NCI-H1417 treated with DMSO at 0.1 percent for 48 hours (cell line): ENCODE data around the gene SESN3.
"Not testable (repeated sequence)": the region's sequence is repeated elsewhere in the genome, so short reads cannot be mapped to it uniquely, and the experiment has no call there.

Experiments
- DNase-seq: peaks from one replicate; lab custom pipeline; 2025; lab: John Stamatoyannopoulos, UW

Gene SESN3

DNA sequence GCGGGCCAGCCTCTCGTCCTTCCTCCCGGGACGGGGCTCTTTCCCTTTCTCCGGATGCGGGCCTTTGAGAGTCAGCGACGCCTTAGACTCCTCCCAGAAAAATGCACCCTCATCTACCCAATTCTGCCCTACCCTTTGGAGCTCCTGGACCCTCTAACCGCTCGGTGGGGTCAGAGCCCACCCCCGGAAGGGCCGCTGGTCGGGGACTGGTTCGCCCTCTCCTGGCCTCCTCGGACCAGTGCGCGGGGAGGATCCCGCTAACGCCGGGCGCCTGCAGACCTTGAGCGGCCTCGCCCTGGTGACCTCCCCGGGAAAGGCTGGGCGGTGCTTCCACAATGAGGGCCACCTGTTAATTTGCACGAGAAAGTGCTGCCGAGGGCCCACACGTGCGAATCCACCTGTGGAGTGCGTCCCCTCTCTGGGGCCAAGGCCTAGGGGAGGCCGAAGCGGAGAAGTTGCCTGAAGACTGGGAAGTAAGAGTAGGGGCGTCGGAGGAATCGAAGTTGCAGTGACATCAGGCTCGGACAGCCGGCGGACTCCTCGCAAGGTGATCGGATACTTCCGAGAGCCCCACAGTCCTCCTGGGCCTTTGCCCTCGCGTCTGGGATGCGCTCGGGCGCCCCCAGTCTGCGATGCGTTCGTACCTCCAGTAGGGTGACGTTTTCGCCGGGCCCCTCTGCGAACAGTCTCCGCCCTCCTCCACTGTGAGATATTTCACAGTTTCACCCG is 79.9 kb downstream of the SESN3 start:
- DNase-seq: peak; percentile 73

DNA sequence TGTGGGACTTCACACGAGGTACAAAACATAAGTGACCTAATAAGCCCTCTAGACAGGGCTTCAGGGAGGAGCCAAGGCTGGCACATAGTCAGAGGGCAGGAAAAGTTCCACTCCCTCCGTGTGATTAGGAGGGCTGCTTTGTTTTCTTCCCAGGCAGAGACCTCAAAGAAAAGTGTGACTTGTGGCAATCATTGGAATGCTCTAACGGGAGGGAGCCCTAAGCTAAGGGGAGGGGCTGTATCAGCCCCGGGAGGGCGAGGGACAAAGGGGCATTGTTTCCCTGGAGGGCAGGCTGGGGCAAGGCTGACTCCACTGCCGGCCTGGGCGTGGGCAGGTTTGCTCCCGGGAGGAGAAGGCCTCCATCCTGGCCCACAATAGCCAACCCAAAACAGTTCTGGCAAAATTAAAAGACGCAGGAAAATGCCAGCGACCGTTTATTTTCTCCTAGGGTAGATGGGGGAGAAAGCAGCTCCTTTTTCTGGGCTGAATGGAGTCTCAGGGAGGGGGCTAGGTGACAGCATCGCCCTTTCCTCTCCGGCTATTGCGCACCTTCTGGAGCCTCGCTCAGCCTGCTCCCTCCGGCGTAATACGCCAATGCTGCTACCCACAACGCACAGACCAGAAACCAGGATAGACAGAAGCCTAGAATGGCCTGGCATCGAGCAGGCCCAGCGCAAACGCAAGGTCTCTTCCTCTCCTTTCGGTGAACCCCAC is 81.2 kb downstream of the SESN3 start:
- DNase-seq: peak; percentile 53

DNA sequence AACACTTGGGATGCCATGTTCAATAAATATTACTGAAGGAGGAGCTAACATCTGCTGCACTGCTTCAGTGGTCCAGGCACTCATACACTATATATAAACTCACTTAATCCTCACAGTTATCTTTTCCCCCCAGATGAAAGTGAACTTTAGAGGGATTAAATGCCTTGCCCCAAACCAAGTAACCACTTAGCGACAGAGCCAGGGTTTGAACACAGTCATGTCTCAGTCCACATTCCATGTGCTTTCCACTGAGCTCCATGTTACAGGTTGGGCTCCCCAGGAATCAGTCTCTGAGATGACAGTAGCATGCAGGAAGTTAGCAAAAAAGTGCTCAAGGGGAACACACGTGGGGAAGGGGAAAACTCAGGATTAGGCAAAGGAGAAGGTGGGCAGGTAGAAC is 82.1 kb downstream of the SESN3 start:
- no peak for DNase-seq

DNA sequence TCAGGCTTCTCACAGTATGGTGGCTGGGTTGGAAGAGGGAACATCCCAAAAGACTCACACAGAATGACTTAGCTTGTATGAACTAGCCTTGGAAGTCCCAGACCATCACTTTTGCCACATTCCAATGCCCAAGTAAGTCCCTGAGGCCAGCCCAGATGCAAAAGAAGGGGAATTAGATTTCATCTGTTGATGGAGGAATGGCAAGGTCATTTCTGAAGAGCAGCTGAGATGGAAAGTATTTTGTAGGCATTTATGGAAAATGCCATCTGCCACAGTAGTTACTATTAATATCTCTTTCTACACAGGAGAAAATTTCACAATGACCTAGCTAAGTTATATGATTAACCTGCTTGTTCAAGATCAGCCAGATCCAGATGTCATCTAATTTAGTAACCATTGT is 82.6 kb downstream of the SESN3 start:
- DNase-seq: no peak

DNA sequence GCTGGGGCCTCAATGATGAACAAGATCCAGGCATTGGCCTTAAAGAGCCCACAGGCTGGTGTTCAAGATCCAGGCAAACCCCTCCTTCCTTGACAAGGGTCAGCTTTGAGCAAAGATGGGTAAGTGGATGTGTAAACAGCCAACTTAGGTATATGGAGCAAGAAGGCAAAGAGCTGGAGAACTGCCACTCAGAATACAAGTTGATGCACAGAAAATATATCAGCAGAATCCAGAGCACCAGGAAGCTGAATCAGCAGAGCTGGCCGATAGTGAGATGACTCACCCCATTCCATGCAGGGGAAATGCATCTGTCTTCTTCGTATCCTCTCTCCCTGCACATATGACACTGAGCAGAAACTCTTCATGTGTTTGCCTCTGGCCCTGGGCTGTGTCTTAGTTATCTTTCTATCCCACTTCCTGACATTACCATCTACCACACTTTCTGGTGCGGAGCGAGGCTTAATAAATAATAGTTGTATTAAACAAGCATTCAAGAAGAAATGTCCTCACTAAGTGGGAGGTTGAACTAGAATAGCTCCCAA is 83.6 kb downstream of the SESN3 start:
- DNase-seq: no peak

DNA sequence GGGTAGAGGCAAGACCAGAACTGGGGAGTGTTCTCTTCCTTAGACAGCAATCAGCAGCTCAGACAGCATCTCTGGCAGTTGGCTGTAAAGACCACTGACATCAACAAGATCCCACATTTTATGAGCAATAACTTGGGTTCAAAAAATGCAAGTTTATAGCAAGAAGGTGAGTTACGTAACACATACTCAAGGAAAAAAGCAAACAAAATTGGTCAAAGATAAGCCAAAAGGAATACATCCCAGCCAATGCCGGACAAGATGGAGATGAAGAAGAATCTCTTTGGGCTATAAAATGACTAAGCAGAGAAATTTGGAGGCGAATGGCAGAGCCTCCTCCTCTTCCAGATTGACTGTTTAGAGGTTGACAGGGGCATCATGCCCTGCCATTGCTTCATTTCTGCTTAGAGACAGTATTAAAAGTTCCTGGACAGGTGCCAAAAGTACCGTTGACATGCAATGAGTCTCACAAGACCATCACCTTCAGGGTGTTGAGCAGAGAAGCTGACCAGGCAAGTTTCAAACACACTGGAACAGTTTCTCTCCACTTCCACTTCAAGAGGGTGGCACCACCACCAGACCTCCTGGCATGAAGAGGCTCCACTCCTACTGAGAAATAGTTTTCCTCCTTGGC is 85.5 kb downstream of the SESN3 start:
- DNase-seq: no peak

DNA sequence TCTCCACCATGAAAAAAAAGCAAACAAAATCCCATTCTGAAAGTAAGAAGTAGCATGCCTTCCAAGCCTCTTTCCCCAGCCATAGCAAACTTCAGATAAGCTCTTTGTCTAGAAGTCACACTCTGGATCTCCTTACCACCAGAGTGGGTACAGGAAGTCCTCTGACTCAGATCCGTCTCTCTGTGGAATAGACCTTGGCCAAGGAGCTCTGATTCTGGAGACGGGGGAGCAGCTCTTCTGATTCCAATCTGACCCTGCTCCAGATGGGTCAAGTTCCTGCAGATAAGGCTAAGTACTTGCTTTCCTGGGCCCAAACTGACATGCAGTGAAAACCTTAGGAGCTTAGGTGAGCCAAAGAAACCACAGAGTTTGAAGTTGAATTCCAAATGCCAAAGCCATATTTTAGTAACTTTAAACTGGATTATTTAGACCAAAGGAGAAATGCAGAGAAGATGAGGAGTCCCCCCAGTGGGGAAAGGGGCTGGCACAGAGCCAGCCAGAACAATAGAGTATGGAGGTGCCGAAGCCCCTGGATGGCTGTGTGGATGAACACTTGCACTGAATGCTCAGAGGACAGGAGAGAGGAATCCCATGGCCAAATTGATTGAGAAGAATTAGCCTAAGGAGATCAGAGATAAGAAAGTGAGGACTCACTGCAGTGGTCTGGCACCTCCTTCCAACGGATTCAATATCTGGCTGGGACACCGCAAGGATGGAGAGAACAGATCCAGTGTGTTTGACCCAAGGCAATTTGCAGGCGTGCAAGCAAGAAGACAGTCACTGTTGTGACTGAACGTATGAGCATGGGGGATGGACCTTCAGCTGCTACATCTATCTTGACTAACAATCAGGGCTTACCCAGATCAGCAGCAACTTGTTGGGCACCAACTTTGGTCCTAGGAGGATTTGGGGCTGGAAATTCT is 86.4 kb downstream of the SESN3 start:
- DNase-seq: no peak

DNA sequence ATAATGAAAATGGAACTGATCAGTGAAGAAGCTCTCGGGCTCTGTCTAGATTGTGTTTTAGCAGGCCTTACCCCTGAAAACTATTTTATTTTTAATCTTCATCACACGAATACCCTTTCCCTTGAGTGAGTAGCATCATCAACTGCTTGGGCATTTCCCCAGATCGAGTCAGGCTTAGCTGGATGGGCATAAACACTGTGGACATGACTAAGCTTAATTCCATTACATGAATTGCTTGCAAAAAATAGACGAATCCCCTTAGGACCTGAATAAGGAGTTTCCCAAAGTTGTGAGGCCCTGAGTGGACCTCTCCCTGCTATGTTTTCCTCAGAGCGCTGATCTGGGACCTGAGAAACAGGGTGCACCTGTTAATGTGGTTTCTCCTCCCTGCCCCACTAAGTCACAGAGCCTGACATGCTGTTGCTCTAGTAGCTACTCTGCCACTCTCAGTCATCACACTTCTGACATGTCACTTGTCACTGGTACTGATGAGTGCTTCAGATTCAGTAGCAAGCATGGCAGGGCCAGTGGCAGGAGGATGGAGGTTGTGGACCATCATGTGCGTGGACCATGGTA is 87.8 kb downstream of the SESN3 start:
- DNase-seq: no peak

DNA sequence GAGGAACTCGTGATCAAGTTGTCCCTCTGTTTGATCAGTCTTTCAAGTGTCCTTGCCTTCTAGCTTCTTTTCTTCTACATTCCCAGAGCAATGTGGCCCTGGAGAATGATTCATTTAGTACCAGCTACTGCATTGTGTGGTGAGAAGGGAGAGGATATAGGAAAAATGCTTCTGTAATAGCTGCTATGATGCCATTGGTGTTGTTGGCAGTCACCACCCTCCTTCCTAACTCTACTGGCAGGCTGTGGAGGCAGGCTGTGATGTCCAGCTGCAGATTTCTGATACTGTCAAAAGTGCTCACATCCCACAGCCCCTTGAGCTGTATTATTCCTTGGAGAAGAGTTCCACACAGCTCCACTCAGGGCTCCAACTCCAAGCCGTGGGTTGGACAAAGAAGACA is 88.6 kb downstream of the SESN3 start:
- no peak for DNase-seq

DNA sequence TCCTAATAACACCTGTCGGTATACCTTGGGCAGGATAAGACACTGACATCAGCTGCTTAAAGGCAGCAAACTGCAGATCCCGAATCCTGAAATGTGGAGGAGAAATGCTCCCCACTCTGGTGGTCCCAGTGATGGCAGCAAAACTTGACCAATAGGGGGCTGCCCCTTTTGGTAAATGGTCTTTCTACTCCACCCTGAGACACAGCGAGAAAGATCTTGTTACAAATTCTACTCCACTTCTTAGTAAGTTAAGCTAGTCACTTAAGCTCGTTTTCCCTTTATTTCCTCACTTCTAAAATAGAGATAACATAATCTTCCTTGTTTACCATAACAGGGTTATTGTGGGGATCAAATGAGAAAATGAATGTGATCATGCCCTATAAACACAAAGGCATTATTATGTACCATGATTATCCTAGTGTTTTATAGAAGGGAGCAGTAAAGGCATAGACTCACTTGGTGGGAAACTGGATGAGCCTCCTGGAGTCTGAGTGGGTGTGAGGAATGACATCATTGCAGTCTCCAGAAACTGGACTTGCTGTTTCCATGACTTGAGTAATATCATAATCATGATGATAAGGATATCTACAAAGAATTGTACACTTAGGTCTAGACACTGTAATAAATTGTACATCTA is 90.5 kb downstream of the SESN3 start:
- no peak for DNase-seq

DNA sequence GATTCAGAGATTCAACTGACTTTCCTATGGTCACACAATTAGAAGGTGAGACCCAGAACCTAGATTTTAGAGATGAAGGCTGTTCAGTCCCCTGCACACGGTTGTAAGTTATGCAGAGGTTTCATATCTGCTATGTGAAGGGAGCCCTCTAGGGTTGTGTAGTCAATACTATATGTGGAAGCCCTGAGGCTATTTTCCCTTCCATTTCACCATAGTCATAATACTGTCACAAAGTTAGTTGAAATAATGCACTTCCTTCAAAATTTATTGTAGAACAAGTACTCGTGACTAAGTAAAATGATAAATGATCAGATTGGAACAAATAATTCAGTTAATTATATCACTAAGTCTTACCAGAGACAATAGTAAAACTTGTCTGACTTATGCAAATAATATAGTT is 92.6 kb downstream of the SESN3 start:
- peak; percentile 33 for DNase-seq

DNA sequence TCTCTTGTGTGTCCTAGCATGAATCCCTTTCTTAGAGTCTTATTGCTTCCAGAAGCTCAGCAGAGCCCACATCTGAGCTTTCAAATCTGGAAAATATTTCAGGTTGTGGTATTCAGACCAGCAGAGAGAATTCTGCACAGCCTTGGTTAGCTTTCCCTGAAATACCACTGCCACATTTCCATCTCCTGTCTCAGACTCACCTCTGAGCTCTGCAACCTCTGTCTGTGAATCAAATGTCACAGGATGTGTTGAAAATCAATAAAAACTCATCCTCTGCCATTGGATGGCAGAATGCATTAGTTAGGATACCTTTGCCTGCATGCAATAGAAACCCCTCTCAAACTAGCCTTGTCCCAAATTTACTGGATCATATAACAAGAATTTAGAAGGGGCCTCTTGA is 93.7 kb downstream of the SESN3 start:
- DNase-seq: no peak

DNA sequence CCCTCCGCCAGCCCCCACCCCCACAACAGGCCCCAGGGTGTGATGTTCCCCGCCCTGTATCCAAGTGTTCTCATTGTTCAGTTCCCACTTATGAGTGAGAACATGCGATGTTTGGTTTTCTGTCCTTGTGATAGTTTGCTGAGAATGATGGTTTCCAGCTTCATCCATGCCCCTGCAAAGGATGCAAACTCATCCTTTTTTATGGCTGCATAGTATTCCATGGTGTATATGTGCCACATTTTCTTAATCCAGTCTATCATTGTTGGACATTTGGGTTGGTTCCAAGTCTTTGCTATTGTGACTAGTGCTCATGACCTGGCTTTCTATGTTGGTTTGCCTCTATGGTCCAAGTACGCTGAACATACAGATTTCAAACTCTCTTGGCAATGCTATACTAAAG is 94.3 kb downstream of the SESN3 start:
- not testable (repeated sequence) for DNase-seq

DNA sequence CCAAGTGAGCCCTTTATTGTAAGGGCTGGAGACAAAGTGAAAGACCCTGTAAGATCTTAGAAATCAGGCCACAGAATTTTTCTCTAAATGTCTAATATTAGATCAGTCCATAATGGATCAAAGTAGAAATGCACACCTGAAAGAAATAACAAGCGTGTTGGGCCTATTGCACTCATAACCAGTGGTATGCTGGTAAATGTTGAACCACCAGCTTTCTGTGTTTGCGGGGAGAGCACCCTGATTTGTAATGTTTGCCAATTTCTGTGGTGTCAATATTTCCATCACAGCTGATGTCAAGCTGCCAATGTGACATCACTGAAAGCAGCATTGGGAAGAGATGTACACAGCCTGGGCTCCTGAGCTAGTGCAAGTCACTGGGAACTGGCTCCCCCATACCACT is 95.1 kb downstream of the SESN3 start:
- DNase-seq: no peak

DNA sequence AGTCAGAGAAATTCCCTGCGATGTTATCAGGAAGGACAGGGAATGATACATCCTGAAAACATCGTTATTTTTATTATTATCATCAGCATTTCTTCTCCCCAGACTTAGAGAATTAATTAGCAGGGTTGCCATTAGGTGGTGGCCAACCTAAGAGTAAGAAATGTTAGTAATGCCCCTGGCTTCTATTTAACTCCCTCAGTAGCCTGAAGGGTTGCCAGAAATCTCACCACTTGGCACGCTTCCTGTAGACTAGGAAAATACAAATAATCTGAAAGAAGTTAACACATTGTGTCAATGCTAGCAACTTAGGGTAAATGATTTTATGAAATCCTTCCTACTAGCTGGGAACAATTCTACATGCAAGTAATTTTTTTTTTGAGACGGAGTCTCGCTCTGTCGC is 95.8 kb downstream of the SESN3 start:
- DNase-seq: no peak

DNA sequence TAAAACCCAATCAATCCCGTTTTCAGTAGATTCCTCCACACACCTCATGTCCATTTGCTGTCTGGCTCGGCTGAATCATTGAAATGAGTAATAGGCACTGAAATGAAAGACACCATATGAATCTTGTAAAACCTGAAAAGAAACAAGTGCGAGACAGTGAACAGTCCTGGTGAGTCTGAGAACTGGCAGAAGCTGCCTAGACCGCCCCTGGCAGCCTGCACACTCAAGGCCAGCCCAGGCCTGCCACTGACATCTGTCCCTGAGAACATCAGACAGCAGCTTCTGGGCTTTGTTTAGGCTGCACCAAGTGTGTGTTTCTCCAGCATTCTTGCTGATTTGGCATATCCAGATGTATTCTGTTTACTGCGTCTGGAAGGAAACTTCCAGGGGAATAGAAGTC is 96.5 kb downstream of the SESN3 start:
- DNase-seq: no peak

DNA sequence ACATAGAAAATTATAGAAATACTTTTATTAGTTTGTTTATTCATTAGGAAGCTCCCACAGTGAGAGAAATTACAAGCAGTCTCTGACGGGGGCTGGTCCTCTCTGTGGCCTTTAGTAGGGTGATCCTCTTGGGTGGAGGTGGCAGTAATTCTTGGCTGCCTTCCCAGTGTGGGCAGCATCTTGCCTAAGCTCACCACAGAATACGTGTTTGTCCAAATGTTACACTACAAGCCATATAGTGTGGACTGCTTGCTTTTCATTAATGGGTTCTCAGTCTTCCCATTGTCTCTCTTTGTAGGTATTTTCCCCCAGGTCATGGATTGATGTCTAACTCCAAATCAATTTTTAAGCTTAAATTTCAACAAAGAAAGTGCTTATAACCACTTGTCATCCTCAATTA is 98.0 kb downstream of the SESN3 start:
- DNase-seq: no peak

DNA sequence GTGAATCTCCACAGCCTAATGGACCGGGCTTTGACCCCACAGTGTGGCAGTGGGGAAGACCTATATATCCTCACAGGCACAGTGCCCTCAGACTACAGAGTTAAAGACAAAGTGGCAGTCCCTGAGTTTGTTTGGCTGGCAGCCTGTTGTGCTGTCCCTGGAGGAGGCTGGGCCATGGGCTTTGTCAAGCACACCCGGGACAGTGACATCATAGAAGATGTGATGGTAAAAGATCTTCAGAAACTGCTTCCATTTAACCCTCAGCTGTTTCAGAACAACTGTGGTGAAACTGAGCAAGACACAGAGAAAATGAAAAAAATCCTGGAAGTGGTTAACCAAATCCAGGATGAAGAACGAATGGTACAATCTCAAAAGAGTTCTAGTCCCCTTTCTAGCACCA is 102.4 kb downstream of the SESN3 start:
- no peak for DNase-seq

DNA sequence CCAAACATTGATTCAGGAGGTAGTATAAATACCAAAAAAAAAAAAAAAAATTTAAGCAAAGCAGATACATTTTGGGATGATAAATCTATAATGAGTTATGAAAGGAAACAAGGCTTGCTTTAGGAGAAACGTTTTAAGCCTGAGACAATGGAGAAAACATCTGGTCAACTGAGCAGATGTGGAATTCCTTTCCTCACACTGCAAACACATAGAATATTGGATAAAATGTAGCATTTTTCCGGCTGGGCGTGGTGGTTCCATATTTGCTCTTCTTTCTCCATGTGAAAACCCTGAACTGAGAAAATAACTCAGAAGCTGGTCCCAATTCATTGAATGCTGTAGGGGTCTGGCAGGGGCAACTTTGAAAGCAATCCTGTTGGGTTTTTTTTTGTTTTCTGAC is 107.4 kb downstream of the SESN3 start:
- no peak for DNase-seq

DNA sequence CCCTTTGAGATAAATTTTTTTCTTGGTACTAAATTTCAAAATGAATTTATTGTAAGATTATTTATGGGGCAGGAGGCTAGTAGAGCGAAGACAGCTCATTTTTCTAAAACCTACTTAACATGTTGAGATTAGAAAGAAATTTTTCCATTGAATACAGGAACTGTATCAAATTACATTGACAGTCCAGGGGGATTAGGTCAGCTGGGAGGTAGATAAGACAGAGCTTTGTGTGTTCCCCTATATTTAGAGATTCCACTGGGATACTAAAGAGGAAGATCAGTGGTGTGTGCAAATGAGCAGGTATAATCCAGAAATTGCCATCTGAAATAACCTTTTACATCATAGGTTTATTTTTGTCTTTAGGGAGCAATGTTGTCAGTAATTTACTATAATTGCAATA is 109.3 kb downstream of the SESN3 start:
- no peak for DNase-seq

DNA sequence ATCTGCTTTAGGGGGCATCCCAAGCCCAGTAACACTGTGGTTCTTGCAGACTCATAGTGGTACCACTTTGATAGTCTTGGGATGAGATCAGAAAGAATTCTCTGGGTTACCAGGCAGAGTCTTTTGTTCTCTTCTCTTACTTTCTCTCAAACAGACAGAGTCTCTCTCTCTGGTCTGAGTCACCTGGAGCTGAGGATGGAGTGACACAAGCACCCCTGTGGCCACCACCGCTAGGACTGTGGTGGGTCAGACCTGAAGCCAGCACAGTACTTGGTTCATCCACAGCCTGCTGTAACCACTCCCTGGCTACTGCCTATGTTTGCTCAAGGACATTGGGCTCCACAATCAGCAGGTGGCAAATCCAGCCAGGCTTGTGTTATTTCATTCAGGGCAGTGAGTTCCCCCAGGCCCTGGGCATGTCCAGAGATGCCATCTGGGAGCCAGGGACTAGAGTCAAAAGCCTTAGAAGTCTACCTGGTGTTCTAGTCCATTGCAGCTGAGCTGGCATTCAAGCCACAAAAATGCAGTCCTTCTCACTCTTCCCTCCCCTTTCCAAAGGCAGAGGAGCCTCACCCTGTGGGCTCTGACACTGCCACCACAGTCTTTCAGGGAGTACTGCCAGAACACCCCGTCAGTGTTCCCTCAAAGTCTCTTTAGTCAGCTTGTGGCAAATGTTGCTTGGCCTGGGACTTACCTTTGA is 111.5 kb downstream of the SESN3 start:
- no peak for DNase-seq
